H9 (cell line): ENCODE results near the gene SPINT1. TPM values are rescaled to one million over a fixed set of nuclear protein-coding genes. Genes with fewer than 3 reads are reported as not detected.

Experiments used
- DNase-seq: peaks from one replicate; pipeline ENCODE4 v3.0.0-alpha.2; 2017
- H2AFZ ChIP-seq: one replicate; pipeline ENCODE4 v1.6.1; 2013; ENCODE audit warnings: mild to moderate bottlenecking, low read length, control low read depth, moderate library complexity
- H2AK5ac ChIP-seq: 2 replicates; pipeline ENCODE4 v1.6.1; 2013; ENCODE audit warnings: low read length, control low read depth, mixed read lengths; ENCODE audit not compliant: insufficient read length
- H2BK120ac ChIP-seq: one replicate; pipeline ENCODE4 v1.6.1; 2013; ENCODE audit warnings: low read depth, mild to moderate bottlenecking, low read length, control low read depth, inconsistent platforms; ENCODE audit not compliant: poor library complexity, severe bottlenecking
- H2BK12ac ChIP-seq: 2 replicates; pipeline ENCODE4 v1.6.1; 2013; ENCODE audit warnings: low read length, control low read depth, mixed read lengths, low read depth; ENCODE audit not compliant: insufficient read length
- H2BK15ac ChIP-seq: 2 replicates; pipeline ENCODE4 v1.6.1; 2013; ENCODE audit warnings: low read depth, low read length, control low read depth
- H2BK20ac ChIP-seq: one replicate; pipeline ENCODE4 v1.6.1; 2013; ENCODE audit warnings: low read depth, mild to moderate bottlenecking, low read length, control low read depth, inconsistent platforms; ENCODE audit not compliant: poor library complexity, severe bottlenecking
- H2BK5ac ChIP-seq: 2 replicates; pipeline ENCODE4 v1.6.1; 2013; ENCODE audit warnings: low read length, control low read depth, mixed read lengths; ENCODE audit not compliant: insufficient read length
- H3K14ac ChIP-seq: 2 replicates; pipeline ENCODE4 v1.6.1; 2013; ENCODE audit warnings: low read length, control low read depth; ENCODE audit not compliant: insufficient read depth
- H3K18ac ChIP-seq: 2 replicates; pipeline ENCODE4 v1.6.1; 2013; ENCODE audit warnings: low read depth, mild to moderate bottlenecking, mixed read lengths, low read length, control low read depth; ENCODE audit not compliant: insufficient read length
- H3K23ac ChIP-seq: 2 replicates; pipeline ENCODE4 v1.6.1; 2013; ENCODE audit warnings: low read length, control low read depth, mixed read lengths, low read depth; ENCODE audit not compliant: insufficient read length
- H3K23me2 ChIP-seq: 2 replicates; pipeline ENCODE4 v1.6.1; 2013; ENCODE audit warnings: low read depth, mild to moderate bottlenecking, mixed read lengths, low read length, control low read depth; ENCODE audit not compliant: insufficient read length, poor library complexity, severe bottlenecking
- H3K27ac ChIP-seq: 2 replicates; pipeline ENCODE4 v1.5.1; 2013; ENCODE audit warnings: low read length, control low read depth, mixed read lengths, low read depth; ENCODE audit not compliant: insufficient read length
- H3K27me3 ChIP-seq: 2 replicates; pipeline ENCODE4 v1.6.1; 2013; ENCODE audit warnings: low read length, control low read depth, inconsistent platforms; ENCODE audit not compliant: insufficient read depth
- H3K4ac ChIP-seq: 2 replicates; pipeline ENCODE4 v1.6.1; 2013; ENCODE audit warnings: low read depth, mild to moderate bottlenecking, control low read depth, inconsistent platforms, low read length, moderate library complexity
- H3K4me1 ChIP-seq: 2 replicates; pipeline ENCODE4 v1.6.1; 2013; ENCODE audit warnings: low read length, control low read depth, inconsistent platforms; ENCODE audit not compliant: insufficient read depth
- H3K4me2 ChIP-seq: 2 replicates; pipeline ENCODE4 v1.6.1; 2013; ENCODE audit warnings: low read length, control low read depth, mixed read lengths; ENCODE audit not compliant: insufficient read length, insufficient read depth
- H3K56ac ChIP-seq: 2 replicates; pipeline ENCODE4 v1.6.1; 2013; ENCODE audit warnings: low read depth, mild to moderate bottlenecking, mixed read lengths, low read length, control low read depth; ENCODE audit not compliant: insufficient read length
- H3K79me1 ChIP-seq: 2 replicates; pipeline ENCODE4 v1.6.1; 2013; ENCODE audit warnings: low read depth, mild to moderate bottlenecking, moderate library complexity, low read length, control low read depth, inconsistent platforms; ENCODE audit not compliant: insufficient read depth, poor library complexity, severe bottlenecking
- H3K79me2 ChIP-seq: 2 replicates; pipeline ENCODE4 v1.6.1; 2013; ENCODE audit warnings: low read length, control low read depth, inconsistent platforms; ENCODE audit not compliant: insufficient read depth
- H3K9ac ChIP-seq: 2 replicates; pipeline ENCODE4 v1.6.1; 2013; ENCODE audit warnings: low read length, control low read depth, mixed read lengths; ENCODE audit not compliant: insufficient read length; ENCODE audit errors: extremely low read depth
- H3K9me3 ChIP-seq: one replicate; pipeline ENCODE4 v1.6.1; 2013; ENCODE audit warnings: low read depth, low read length, inconsistent platforms; ENCODE audit not compliant: control insufficient read depth
- H3T11ph ChIP-seq: one replicate; pipeline ENCODE4 v1.6.1; 2013; ENCODE audit warnings: mild to moderate bottlenecking, low read length, control low read depth, inconsistent platforms
- H4K20me1 ChIP-seq: one replicate; pipeline ENCODE4 v1.6.1; 2013; ENCODE audit not compliant: control insufficient read depth, insufficient read length, insufficient read depth
- H4K5ac ChIP-seq: 2 replicates; pipeline ENCODE4 v1.6.1; 2013; ENCODE audit warnings: low read depth, mild to moderate bottlenecking, mixed read lengths, low read length, control low read depth; ENCODE audit not compliant: insufficient read length
- H4K8ac ChIP-seq: replicated peaks from 2 replicates; pipeline ENCODE4 v1.6.1; 2013; ENCODE audit warnings: low read length, control low read depth, mixed read lengths, low read depth; ENCODE audit not compliant: insufficient read length
- H4K91ac ChIP-seq: 2 replicates; pipeline ENCODE4 v1.6.1; 2013; ENCODE audit warnings: low read depth, mild to moderate bottlenecking, moderate library complexity, mixed read lengths, low read length, control low read depth; ENCODE audit not compliant: insufficient read length
- H3K27ac Mint-ChIP-seq, 3 experiments: 2 replicates in 2 of 3; 3 replicates in 1 of 3; pipeline ENCODE4 v1.8.0; 2020 to 2021; ENCODE audit warnings: mixed read lengths in 3 of 3, mild to moderate bottlenecking in 1 of 3, moderate library complexity in 1 of 3
- H3K27me3 Mint-ChIP-seq: 2 replicates; pipeline ENCODE4 v1.8.0; 2021; ENCODE audit warnings: low read depth, mild to moderate bottlenecking, moderate library complexity, mixed read lengths
- H3K36me3 Mint-ChIP-seq, 3 experiments: 2 replicates in 2 of 3; 3 replicates in 1 of 3; pipeline ENCODE4 v1.8.0; 2020 to 2021; ENCODE audit warnings: low read depth in 3 of 3, mixed read lengths in 3 of 3; ENCODE audit not compliant: insufficient read depth in 1 of 3
- H3K4me1 Mint-ChIP-seq, 2 experiments: 2 replicates each; pipeline ENCODE4 v1.8.0; 2020; ENCODE audit warnings: mixed read lengths in 2 of 2
- H3K4me3 Mint-ChIP-seq, 2 experiments: 2 replicates in 1 of 2; 3 replicates in 1 of 2; pipeline ENCODE4 v1.8.0; 2020 to 2021; ENCODE audit warnings: mild to moderate bottlenecking in 2 of 2, mixed read lengths in 2 of 2, moderate library complexity in 1 of 2
- H3K9me3 Mint-ChIP-seq, 2 experiments: 2 replicates in 1 of 2; 3 replicates in 1 of 2; pipeline ENCODE4 v1.8.0; 2020; ENCODE audit warnings: mild to moderate bottlenecking in 2 of 2, mixed read lengths in 2 of 2, moderate library complexity in 1 of 2
- WGBS: extraction: QIAGEN DNeasy Blood & Tissue Kit; methylation state at CpG from one replicate; pipeline ENCODE4 v1.1.7; 2013; ENCODE audit warnings: missing lambda C conversion rate, low lambda C conversion rate, mixed read lengths; ENCODE audit not compliant: insufficient read length; ENCODE audit errors: extremely low coverage; 5-methylcytosine and 5-hydroxymethylcytosine counted together
- total RNA-seq: library from RNA; stranded (reverse); gene quantifications from 2 replicates; pipeline ENCODE4 v1.2.1, GENCODE V29; 2021
- TF ChIP-seq, protein P1 (sequence below): fragments of 200-600 bp; sonication (generic); conservative IDR thresholded peaks from 3 replicates; pipeline ENCODE4 v1.8.0; 2021; ENCODE audit warnings: antibody characterized with exemption, mild to moderate bottlenecking

The SPINT1 gene
- total RNA-seq, 1 experiment from 2014 or later = 130 TPM

DNA sequence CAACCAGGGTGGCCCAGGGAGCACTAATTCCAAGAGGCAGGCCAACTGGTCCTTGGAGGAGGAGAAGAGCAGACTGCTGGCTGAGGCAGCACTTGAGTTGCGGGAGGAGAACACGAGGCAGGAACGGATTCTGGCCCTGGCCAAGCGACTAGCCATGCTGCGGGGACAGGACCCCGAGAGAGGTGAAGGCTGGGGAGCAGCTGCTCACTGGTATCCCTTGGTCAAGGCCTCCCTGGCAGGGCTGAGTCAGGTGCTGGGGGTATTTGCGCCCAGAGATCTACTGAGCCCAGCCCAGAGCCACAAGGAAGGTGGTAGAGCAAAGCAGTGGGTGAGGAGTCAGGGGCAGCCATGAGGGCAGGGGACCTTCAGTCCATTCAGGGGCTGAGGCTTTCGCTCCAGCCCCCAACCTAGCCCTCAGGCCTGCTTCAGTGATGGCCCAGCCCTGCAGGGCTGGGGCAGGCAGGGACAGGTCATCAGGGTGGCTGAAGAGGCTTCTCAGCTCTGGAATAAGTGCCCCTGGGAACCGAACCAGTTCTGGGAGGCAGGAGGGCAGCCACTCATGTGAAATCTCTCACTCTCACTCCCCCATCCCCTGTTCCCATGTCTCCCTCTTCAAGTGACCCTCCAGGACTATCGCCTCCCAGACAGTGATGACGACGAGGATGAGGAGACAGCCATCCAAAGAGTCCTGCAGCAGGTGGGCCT is 31.0 kb upstream of the SPINT1 start:
- H3K56ac ChIP-seq = no peak overlapping the region
- no peak overlapping the region for H2BK15ac ChIP-seq
- H3K23me2 ChIP-seq = no peaks in the 10 kb centered on the region
- no peak overlapping the region for H2AK5ac ChIP-seq
- no peak overlapping the region for H4K8ac ChIP-seq
- H4K5ac ChIP-seq = no peak overlapping the region
- no peaks in the 10 kb centered on the region for H3K79me1 ChIP-seq
- no peak overlapping the region for H3K4ac ChIP-seq
- Mint-ChIP-seq H3K27me3 (no peaks in the 10 kb centered on the region; the same call in 1 of the 2 replicates), H3K4me3 (no peak overlapping the region), H3K4me1 (peaks cover 10 to 11% of the 10 kb centered on the region in 2 experiments), H3K9me3 (no peaks in the 10 kb centered on the region; a peak in 1 of 5 replicates), H3K36me3 (peaks cover 0 to 18% (median 0%) of the 10 kb centered on the region in 3 experiments; a peak in 3 of 7 replicates), H3K27ac (peak overlapping the region in 1 of 3 experiments; percentile 25; a peak in 1 of 7 replicates)
- no CpG with 5 or more reads among the region's 12 CpGs for WGBS
- H3K14ac ChIP-seq = no peak overlapping the region
- TF ChIP-seq, protein P1, sequence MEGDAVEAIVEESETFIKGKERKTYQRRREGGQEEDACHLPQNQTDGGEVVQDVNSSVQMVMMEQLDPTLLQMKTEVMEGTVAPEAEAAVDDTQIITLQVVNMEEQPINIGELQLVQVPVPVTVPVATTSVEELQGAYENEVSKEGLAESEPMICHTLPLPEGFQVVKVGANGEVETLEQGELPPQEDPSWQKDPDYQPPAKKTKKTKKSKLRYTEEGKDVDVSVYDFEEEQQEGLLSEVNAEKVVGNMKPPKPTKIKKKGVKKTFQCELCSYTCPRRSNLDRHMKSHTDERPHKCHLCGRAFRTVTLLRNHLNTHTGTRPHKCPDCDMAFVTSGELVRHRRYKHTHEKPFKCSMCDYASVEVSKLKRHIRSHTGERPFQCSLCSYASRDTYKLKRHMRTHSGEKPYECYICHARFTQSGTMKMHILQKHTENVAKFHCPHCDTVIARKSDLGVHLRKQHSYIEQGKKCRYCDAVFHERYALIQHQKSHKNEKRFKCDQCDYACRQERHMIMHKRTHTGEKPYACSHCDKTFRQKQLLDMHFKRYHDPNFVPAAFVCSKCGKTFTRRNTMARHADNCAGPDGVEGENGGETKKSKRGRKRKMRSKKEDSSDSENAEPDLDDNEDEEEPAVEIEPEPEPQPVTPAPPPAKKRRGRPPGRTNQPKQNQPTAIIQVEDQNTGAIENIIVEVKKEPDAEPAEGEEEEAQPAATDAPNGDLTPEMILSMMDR = no peak
- no peak overlapping the region for H2BK120ac ChIP-seq
- no peaks in the 10 kb centered on the region for H3K27me3 ChIP-seq
- H2BK5ac ChIP-seq = no peak overlapping the region
- no peak overlapping the region for H3K4me2 ChIP-seq
- no peak overlapping the region for H4K91ac ChIP-seq
- no peaks in the 10 kb centered on the region for H4K20me1 ChIP-seq
- no peak overlapping the region for H3K23ac ChIP-seq
- H2BK20ac ChIP-seq = no peak overlapping the region
- no peak for DNase-seq
- no peak overlapping the region for H3K27ac ChIP-seq
- H3T11ph ChIP-seq = no peak overlapping the region
- H2BK12ac ChIP-seq = no peak overlapping the region
- no peak overlapping the region for H2AFZ ChIP-seq
- no peaks in the 10 kb centered on the region for H3K4me1 ChIP-seq
- H3K9me3 ChIP-seq = no peaks in the 10 kb centered on the region
- H3K79me2 ChIP-seq = no peaks in the 10 kb centered on the region
- no peak overlapping the region for H3K9ac ChIP-seq
- H3K18ac ChIP-seq = no peak overlapping the region
